ENCODE data around the gene RABL2A.
"Not testable (repeated sequence)": the region's sequence is repeated elsewhere in the genome, so short reads cannot be mapped to it uniquely, and the experiment has no call there.

Gene RABL2A

DNA sequence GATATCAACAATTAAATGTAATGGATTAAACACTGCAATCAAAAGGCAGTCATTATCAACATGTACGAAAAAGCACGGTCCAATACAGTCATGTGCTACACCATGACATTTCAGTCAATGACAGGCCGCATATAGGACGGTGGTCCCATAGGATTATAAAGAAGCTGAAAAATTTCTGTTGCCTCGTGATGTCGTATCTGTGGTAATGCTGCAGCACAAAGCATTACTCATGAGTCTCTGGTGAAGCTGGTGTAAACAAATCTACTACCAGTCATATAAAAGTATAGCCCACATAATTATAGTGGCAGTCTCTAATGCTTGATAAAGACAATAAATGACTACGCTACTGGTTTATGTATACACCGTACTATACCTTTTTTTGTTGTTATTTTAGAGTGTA lies 58.4 kb downstream of the RABL2A start:
- H3K27me3 ChIP-seq (ENCODE audit: low read depth) = no peaks in the 10 kb centered on the region
- H3K9me3 ChIP-seq = no peaks in the 10 kb centered on the region
- in situ Hi-C loops (cut with MboI; ENCODE audit: low sequenced_read_pairs) = no loop called here
- no peak for DNase-seq (ENCODE audit: low spot score in 2 of 2)
- H3K36me3 ChIP-seq (replicated peaks) = no peaks in the 10 kb centered on the region
- no peak overlapping the region for H3K4me3 ChIP-seq
- no peaks in the 10 kb centered on the region for H3K4me1 ChIP-seq

DNA sequence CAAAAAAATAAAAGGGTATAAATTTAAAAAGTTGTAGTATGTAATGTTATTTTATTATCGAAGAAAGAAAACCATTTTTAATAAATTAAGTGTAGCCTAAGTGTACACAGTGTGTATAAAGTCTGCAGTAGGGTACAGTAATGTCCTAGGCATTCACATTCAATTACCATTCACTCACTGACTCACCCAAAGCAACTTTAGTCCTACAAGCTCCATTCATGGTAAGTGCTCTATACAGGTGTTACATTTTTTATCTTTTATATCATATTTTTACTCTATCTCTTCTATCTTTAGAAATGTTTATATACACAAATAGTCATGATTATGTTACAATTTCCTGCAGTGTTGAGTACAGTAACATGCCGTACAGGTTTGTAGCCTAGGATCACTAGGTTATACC lies 59.5 kb downstream of the RABL2A start:
- H3K36me3 ChIP-seq (replicated peaks) = no peaks in the 10 kb centered on the region
- DNase-seq (ENCODE audit: low spot score in 2 of 2) = no peak
- in situ Hi-C loops (cut with MboI; ENCODE audit: low sequenced_read_pairs) = no loop called here
- H3K9me3 ChIP-seq = no peaks in the 10 kb centered on the region
- no peaks in the 10 kb centered on the region for H3K4me1 ChIP-seq
- no peak overlapping the region for H3K4me3 ChIP-seq
- H3K27me3 ChIP-seq (ENCODE audit: low read depth) = no peaks in the 10 kb centered on the region

DNA sequence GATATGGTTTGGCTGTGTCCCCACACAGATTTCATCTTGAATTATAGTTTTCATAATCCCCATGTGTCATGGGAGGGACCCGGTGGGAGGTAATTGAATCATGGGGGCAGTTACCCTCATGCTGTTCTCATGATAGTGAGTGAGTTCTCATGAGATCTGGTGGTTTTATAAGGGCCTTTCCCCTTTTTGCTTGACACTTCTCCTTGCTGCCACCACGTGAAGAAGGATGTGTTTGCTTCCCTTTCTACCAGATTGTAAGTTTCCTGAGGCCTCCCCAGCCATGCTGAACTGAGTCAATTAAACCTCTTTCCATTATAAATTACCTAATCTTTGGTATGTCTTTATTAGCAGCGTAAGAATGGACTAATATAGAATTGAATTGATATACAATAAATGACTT lies 63.8 kb downstream of the RABL2A start:
- H3K4me3 ChIP-seq; H3K4me1 ChIP-seq; H3K9me3 ChIP-seq; H3K36me3 ChIP-seq (replicated peaks); DNase-seq (ENCODE audit: low spot score in 2 of 2); in situ Hi-C loops (cut with MboI; ENCODE audit: low sequenced_read_pairs); H3K27me3 ChIP-seq (ENCODE audit: low read depth): not testable (repeated sequence)

All from HAP-1 (cell line).